GM18868 (cell line): Measurements from ENCODE around the gene CALD1.

Experiments used
- ATAC-seq: cut with Tn5 transposase; IDR thresholded peaks from one replicate; pipeline ENCODE4 v1.9.1; 2021; ENCODE audit warnings: mild to moderate bottlenecking, moderate library complexity; ENCODE audit not compliant: unreplicated experiment

The CALD1 gene

GRCh38 chr7:134787064-134787463, 7.6 kb downstream of the CALD1 start:
- no peak for ATAC-seq

- no peak for ATAC-seq
Measured at GRCh38 chr7:134787720-134788119, 8.3 kb downstream of the CALD1 start.

- no peak for ATAC-seq
Measured at GRCh38 chr7:134788191-134788590, 8.8 kb downstream of the CALD1 start.

GRCh38 chr7:134789967-134790685, 10.7 kb downstream of the CALD1 start:
- no peak for ATAC-seq

- ATAC-seq = no peak
Measured at GRCh38 chr7:134792968-134793367, 13.5 kb downstream of the CALD1 start.

- no peak for ATAC-seq
Measured at GRCh38 chr7:134795231-134795630, 15.8 kb downstream of the CALD1 start.

- ATAC-seq = no peak
Measured at GRCh38 chr7:134798155-134798554, 18.7 kb downstream of the CALD1 start.

- ATAC-seq = no peak
Measured at GRCh38 chr7:134799377-134799776, 19.9 kb downstream of the CALD1 start.

- no peak for ATAC-seq
Measured at GRCh38 chr7:134802762-134803161, 23.3 kb downstream of the CALD1 start.

- ATAC-seq = no peak
Measured at GRCh38 chr7:134804351-134804750, 24.9 kb downstream of the CALD1 start.

- no peak for ATAC-seq
Measured at GRCh38 chr7:134804854-134805253, 25.4 kb downstream of the CALD1 start.

GRCh38 chr7:134806197-134806596, 26.8 kb downstream of the CALD1 start:
- no peak for ATAC-seq

GRCh38 chr7:134809616-134810015, 30.2 kb downstream of the CALD1 start:
- ATAC-seq = no peak

- no peak for ATAC-seq
Measured at GRCh38 chr7:134811765-134812164, 32.3 kb downstream of the CALD1 start.

- no peak for ATAC-seq
Measured at GRCh38 chr7:134813663-134814396, 34.4 kb downstream of the CALD1 start.

- no peak for ATAC-seq
Measured at GRCh38 chr7:134814730-134815364, 35.4 kb downstream of the CALD1 start.

GRCh38 chr7:134818613-134819345, 39.3 kb downstream of the CALD1 start:
- ATAC-seq = no peak

- no peak for ATAC-seq
Measured at GRCh38 chr7:134819401-134819800, 40.0 kb downstream of the CALD1 start.

- no peak for ATAC-seq
Measured at GRCh38 chr7:134820295-134820694, 40.9 kb downstream of the CALD1 start.

- no peak for ATAC-seq
Measured at GRCh38 chr7:134820778-134821177, 41.3 kb downstream of the CALD1 start.

- ATAC-seq = no peak
Measured at GRCh38 chr7:134823400-134823799, 44.0 kb downstream of the CALD1 start.
